ENCODE results near the gene ZNF593.

Gene ZNF593

DNA sequence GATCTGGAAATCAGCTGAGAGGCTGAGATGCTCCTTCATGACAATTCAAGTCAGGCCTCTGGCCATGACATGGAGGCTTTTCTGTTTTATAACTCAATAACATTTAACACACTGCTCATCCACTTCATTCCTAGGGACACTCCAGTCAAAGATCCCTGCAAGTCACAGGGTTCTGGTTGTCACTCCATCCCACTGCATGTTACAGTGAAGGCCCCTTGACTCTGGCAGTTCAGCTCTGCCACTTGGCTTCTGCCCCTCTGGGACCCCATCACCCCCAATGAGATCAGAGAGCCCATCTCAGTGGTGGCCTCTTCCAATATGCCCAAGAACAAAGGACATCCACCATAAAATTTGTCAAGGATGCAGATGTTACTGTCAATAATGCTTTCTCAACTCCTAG lies 20.8 kb upstream of the ZNF593 start:
- DNase-seq (ENCODE audit: low spot score), result no peak

DNA sequence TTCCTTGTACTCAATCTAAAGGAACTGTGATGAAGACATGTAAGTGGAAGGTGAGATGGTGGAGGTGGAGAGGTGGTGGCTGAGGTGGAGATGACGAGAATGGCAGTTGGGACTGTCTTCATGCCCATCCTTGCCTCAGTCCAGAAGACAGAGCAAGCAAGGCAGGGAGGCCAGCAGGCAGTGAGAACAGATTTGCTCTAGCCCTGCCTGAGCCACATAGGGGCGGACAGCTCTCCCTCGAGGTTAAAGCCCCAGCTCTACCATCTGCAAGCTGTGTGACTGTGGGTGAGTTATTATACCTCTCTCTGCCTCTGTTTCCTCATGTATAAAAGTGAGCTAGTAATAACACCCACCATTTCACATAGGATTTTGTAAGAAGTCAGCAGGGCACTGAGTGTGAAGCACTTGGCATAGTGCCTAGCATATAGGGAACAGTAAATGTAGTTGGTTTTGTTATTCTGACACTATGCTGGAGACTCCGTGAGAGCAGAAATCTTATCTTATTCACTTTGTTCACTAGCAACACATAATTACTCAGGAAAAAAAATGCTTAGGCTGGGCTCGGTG lies 15.7 kb upstream of the ZNF593 start:
- DNase-seq (ENCODE audit: low spot score), result no peak

DNA sequence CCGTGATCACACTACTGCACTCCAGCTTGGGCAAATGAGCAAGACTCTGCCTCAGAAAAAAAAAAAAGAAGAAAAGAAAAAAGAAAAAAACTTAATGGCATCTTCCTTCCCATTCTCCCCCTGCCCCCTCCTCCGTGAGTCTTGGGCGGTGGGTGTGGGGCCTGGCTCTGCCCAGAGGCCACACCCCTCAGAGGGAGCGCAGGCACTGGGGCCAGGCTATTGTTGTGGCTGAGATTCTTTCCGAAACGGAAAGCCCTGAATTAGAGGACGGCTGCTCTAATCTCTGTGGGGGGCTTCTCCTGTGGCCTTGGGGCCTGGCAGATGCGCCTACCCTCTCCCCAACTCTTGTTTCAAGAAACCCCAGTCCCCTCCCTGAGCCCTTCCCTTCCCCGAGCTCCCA lies 15.0 kb upstream of the ZNF593 start:
- no peak for DNase-seq (ENCODE audit: low spot score)

- no peak for DNase-seq (ENCODE audit: low spot score)
Measured at GRCh38 chr1:26155370-26156284, 14.1 kb upstream of the ZNF593 start.

DNA sequence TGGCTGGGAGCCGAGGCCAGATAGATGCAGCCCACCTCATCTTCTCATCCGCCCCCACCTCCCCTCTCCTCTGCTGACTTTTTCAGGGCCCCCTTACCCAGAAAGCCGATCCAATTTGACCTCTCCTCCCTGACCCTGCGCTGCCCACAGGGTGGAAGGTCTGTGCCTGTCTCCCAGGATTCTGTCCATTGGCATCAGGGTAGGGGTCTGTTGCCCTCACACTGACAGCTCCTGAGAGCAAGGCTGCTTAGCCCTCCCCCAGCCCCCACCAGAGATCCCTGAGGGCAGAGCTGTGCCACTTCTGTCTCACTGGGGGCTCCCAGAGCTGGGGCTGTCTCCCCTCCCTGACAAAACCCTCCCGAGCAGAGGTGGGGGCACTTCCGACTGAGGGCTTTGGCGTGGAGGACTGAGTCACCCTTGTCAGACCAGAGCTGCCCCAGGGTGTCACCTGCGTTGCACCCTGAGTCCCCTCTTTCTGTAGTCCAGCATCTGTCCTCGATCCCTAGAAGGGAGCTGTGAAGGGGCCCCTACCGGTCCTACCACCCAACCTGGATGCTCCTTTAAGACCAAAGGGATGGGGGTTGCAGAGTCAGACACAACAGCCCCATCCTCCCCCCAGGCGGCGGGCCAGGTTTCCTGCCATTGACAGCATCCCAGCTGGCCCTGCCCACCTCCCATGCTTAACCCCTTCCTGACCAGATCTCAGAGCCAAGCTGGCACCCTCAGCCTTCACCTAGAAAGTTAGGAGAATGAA lies 13.2 kb upstream of the ZNF593 start:
- DNase-seq (ENCODE audit: low spot score), result no peak

DNA sequence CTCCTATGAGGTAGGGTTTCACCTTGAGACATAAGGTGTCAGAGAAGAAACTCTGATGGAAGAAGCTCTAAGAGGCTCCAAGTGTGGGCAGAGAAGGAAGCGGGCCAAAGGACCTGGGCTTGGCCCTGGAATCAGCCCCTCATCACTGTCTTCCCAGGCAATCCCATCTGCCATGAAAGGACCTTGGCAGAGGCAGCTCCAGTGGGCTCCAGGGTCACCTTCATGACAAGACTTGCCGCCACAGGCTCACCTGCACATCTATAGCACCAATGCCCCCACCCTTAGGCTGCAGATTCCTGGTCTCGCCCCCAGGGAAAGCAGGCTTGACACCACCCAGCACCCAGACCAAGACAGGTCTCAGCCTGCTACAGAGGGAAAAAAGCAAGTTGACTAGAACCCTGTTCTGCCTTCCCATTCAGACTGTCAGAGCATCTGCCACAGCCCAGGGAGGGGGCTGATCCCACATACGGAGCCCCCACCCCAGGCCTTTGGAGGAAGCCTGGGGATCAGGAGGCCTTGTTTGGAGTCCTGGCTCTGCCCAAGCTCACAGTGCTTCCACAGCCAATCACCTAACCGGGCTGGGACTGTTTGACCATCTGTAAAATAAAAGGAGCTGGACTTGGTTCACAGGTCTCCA lies 11.3 kb upstream of the ZNF593 start:
- no peak for DNase-seq (ENCODE audit: low spot score)

GRCh38 chr1:26158908-26159742 lies 10.6 kb upstream of the ZNF593 start, which contains the start of gene FAM110D:
Gene FAM110D, plus strand, starts transcription at chr1:26159079. Its CDS starts 2,213 bp downstream, at chr1:26161292.
- no peak for DNase-seq (ENCODE audit: low spot score)

DNA sequence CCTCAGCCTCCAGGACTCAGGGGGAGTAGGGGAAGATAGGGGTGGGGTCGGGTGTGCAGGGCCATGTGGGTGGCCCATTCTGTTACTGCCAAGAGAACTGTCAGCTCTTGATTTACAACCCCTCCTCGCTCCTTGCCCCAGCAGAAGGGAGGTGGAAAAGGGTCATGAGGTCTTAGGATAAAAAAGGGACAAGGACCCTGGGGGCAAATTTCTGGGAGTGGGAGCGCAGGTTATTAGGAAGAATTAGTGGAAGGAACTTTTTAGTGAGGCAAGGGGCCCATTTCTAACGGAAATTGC lies 10.0 kb upstream of the ZNF593 start:
- DNase-seq (ENCODE audit: low spot score), result no peak

GRCh38 chr1:26160527-26161414 lies 8.9 kb upstream of the ZNF593 start:
- no peak for DNase-seq (ENCODE audit: low spot score)

DNA sequence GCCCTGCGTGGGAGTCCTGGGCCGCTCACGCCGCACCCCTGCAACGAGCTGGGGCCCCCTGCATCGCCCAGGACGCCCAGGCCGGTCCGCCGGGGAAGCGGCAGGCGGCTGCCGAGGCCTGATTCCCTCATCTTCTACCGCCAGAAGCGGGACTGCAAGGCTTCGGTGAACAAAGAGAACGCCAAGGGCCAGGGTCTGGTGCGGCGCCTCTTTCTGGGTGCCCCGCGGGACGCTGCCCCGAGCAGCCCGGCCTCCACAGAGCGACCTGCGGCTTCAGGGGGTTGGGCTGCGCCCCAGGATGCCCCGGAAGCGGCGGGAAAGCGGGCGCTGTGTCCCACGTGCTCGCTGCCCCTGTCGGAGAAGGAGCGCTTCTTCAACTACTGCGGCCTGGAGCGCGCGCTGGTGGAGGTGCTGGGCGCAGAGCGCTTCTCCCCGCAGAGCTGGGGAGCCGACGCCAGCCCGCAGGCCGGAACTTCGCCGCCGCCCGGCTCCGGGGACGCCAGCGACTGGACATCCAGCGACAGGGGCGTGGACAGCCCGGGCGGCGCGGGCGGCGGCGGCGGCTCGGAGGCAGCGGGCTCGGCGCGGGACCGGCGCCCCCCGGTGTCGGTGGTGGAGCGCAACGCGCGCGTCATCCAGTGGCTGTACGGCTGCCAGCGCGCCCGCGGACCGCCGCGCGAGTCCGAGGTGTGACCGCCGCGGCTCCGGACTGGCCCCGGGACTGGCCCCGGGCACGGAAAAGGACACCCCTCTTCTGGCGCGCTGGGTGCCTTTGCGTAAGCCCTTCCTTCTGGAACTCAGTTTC lies 8.1 kb upstream of the ZNF593 start:
- no peak for DNase-seq (ENCODE audit: low spot score)

DNA sequence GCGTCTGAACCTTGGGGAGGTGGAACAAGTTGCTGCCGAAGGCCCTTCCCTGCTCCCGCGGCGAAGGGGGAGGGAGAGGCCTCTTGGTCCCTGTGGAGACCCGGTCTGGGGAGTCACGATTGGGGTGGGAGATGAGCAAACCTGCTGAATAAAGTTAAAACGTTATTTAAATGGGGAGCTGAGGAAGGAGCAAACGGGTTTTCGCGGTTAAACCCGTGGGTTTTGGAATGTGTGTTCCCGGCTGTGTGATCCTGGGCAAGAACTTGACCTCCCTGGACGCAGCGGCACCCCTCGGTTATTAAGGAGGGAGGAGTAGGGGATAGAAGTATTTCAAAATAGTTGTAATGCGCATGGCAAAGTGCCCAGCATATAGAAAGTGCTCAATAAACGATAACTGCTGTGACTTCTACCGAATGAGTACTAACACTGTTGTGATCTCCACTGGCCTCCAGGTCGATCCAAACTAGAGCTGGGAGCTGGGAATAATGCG lies 7.4 kb upstream of the ZNF593 start:
- no peak for DNase-seq (ENCODE audit: low spot score)

DNA sequence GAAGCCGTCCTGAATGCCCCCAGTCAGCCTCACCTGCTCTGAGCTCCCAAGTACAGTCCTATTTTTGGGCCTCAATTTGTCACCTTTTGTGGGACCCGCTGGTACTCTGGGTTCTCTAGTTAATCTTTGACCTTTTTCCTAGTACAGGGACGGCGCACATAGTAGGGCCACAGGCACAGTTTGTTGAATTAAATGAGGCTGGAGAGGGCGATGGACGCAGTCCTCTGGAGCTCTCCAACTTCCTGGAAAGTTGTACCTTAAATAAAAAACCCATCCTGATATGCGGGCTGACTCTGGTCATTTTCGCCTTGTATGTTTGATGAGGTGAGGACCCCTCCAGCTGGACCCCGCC lies 6.0 kb upstream of the ZNF593 start:
- DNase-seq (ENCODE audit: low spot score), result no peak

DNA sequence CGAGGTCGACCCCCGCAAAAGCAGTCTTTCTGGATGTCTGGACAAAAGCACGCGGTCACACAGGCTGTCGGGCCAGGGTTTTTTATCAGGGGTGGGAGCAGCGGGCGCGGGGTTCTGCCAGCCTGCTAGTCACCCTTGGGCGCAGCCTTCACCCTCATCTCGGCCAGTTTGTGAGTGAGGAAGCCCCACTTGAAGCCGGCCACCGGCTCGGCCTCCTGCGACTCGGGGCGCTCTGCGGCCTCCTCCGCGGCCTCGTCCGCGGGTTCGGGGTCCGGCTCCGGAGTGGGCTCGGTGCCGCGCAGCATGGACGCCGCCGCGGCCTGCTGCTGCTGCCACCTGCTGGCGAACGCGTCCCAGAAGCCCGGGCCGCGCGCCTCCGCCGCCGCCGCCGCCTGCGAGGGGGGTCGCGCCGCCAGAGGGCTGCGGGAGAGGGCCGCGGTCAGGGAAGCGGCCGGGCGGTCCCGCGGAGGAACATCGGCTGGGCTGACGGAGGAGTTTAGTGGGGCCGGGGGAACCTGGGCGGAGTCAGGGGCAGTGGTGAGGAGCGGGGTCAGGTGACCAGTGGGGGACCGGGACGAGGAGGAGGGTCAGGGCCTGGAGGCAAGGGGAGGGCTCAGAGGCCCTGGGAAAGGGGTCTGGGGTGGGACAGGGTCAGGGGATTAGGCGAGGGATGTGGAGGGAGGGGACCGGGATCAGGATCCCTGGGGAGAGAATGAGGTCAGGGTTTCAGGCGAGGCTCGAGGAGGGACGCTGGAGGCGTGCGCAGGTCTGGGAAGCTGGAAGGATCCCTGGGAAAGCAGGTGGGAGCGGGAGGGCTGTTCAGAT lies 5.5 kb upstream of the ZNF593 start:
- peak; percentile 51 for DNase-seq (ENCODE audit: low spot score)

GRCh38 chr1:26164861-26165842 lies 4.6 kb upstream of the ZNF593 start:
- DNase-seq (ENCODE audit: low spot score), result no peak

DNA sequence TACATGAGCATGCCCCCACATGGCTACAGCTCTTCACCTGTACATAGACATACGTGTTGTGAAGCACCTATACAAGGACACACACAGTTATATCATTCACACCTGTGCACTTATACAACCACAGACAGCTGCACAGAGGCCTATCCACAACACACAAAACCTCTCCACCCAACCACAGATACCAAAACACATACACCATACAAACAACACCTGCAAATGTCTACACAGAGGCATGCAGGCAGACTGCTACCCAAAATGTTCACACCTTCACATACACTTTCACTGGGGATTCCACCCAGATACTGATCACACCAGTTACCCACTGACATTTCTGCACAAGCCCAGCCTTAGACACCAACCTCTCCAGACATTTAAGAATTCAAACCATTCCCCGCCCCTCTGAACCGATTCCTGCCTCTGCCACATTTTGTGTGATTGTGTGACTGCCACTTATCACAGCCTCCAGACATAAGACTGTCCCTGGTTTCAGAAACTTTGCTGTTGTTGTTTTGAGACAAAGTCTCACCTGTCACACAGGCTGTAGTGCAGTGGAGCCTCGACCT lies 2.9 kb upstream of the ZNF593 start:
- DNase-seq (ENCODE audit: low spot score), result peak; percentile 37

DNA sequence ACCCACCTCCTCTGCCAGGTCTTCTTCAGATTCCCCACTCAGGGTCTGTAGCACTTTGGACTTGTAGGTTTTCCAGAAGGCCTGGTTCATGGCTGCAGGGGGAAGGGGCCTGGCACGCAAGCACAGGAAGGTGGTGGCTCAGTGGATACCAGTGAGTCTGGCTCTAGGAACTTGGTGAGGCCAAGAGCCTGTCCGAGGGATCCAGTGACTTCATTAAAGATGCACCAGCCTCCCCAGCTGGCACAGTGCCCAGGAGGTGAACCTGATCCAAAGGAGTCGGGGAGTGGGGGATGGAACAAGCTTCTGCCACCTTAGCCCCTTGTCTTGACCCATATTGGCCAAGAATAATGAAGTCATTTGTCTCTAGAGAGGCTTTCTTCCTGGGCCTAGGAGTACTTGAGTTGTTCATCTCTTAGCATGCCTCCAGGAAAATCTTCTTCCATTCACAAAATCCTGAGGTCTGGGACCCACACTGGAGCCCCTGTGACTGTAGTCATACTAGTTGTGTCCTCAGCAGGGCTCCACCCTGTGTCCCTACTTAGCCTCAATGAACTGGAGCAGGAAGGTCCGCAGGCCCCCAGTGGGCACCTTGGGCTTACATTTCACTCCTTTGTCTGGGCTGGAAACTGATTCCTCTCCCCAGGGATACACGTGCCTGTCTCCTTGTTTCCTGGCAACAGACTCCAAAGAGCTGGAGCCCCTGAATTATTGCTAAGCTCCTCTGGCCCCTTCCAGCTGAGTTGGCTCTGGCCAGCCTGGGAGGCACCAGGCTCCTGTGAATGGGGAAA lies 1.1 kb upstream of the ZNF593 start, which contains the start of gene C1orf232:
TSS of gene C1orf232 (minus strand) at position 554 of the 788 bp plus-strand sequence. CDS start at position 90, 464 bp downstream.
- DNase-seq (ENCODE audit: low spot score), result no peak
